HL-60 (cell line): ENCODE results near the gene ANKRD2.
"Not testable (repeated sequence)": the region's sequence is repeated elsewhere in the genome, so short reads cannot be mapped to it uniquely, and the experiment has no call there.

Experiments
- DNase-seq, 2 experiments: peaks; one replicate each; pipeline ENCODE4 v3.0.0-alpha.2; 2010 to 2020; ENCODE audit warnings: low read depth in 1 of 2, low spot score in 1 of 2
- H3K27ac ChIP-seq: fragments of 250-450 bp; sonication (Bioruptor Pico); replicated peaks from 2 replicates; pipeline ENCODE4 v1.5.1; 2020; ENCODE audit warnings: mild to moderate bottlenecking, moderate library complexity
- H3K27me3 ChIP-seq: fragments of 250-450 bp; sonication (Bioruptor Pico); 2 replicates; pipeline ENCODE4 v1.5.1; 2021; ENCODE audit warnings: mild to moderate bottlenecking, moderate library complexity; ENCODE audit not compliant: insufficient read depth, poor library complexity, severe bottlenecking
- H3K4me3 ChIP-seq: replicated peaks from 2 replicates; pipeline ENCODE4 v1.5.1; 2011; ENCODE audit warnings: mild to moderate bottlenecking, control low read depth, low read length; ENCODE audit not compliant: insufficient read depth
- GABPA ChIP-seq: IDR thresholded peaks from 2 replicates; pipeline ENCODE4 v1.6.1; 2012; ENCODE audit warnings: low read depth
- POLR2AphosphoS5 ChIP-seq: IDR thresholded peaks from 2 replicates; pipeline ENCODE4 v1.6.1; 2012; ENCODE audit warnings: low read depth
- SPI1 ChIP-seq: IDR thresholded peaks from 2 replicates; pipeline ENCODE4 v1.6.1; 2012; ENCODE audit warnings: low read depth, mild to moderate bottlenecking, borderline replicate concordance
- TF ChIP-seq, protein P1 (sequence below): IDR thresholded peaks from 2 replicates; pipeline ENCODE4 v1.6.1; 2012; ENCODE audit warnings: low read depth; ENCODE audit not compliant: insufficient replicate concordance
- TF ChIP-seq, protein P2 (sequence below): IDR thresholded peaks from one replicate; pipeline ENCODE4 v1.5.1; 2011; ENCODE audit warnings: low read length, control low read depth, inconsistent platforms; ENCODE audit not compliant: insufficient read depth

The ANKRD2 gene

DNA sequence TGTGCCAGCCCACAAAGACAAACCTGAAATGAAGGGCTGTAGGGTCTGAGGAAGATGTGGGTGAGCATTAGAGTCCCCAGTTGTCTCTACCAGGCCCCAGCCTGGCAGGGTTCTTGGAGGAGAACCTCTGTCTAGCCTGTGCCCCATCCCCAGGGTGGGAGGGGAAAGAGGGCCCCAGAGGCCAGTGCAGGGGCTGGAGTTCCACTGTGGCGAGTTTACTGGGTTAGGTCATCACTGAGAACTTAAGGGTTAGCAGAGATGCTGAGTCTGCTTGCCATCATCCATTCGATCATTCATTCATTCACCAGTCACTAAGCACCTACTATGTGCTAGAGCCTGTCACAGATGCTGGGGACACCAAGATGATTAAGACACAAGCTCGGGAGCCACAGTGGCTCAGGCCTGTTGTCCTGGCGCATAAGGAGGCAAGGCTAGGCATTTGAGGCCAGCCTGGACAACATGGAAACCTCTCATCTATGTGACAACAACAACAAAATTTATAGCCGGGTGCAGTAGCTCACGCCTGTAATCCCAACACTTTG is 2.6 kb downstream of the ANKRD2 start:
- DNase-seq = no peak

DNA sequence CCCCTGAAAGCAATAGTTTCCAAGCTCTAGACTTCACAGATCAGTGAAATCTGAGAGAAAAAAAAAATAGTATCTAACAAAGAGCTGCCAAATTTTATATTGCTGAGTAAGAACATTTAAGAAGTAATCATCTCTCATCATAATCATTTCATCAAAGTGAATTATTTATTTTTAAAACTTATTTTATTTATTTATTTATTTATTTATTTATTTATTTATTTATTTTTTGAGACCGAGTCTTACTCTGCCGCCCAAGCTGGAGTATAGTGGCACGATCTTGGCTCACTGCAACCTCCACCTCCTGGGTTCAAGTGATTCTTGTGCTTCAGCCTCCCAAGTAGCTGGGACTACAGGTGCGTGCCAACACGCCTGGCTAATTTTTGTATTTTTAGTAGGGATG is 3.9 kb downstream of the ANKRD2 start:
- H3K27ac ChIP-seq, DNase-seq, H3K27me3 ChIP-seq, H3K4me3 ChIP-seq: not testable (repeated sequence)

More for the DNA sequence above, 2.6 kb downstream of the ANKRD2 start:
- Histone ChIP-seq H3K4me3 (no peak overlapping the region), H3K27me3 (no peaks in the 10 kb centered on the region), H3K27ac (no peak overlapping the region)
- TF ChIP-seq SPI1 (no peak), POLR2AphosphoS5 (no peak), GABPA (no peak)
- TF ChIP-seq, protein P1, sequence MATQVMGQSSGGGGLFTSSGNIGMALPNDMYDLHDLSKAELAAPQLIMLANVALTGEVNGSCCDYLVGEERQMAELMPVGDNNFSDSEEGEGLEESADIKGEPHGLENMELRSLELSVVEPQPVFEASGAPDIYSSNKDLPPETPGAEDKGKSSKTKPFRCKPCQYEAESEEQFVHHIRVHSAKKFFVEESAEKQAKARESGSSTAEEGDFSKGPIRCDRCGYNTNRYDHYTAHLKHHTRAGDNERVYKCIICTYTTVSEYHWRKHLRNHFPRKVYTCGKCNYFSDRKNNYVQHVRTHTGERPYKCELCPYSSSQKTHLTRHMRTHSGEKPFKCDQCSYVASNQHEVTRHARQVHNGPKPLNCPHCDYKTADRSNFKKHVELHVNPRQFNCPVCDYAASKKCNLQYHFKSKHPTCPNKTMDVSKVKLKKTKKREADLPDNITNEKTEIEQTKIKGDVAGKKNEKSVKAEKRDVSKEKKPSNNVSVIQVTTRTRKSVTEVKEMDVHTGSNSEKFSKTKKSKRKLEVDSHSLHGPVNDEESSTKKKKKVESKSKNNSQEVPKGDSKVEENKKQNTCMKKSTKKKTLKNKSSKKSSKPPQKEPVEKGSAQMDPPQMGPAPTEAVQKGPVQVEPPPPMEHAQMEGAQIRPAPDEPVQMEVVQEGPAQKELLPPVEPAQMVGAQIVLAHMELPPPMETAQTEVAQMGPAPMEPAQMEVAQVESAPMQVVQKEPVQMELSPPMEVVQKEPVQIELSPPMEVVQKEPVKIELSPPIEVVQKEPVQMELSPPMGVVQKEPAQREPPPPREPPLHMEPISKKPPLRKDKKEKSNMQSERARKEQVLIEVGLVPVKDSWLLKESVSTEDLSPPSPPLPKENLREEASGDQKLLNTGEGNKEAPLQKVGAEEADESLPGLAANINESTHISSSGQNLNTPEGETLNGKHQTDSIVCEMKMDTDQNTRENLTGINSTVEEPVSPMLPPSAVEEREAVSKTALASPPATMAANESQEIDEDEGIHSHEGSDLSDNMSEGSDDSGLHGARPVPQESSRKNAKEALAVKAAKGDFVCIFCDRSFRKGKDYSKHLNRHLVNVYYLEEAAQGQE = no peak
- TF ChIP-seq, protein P2, sequence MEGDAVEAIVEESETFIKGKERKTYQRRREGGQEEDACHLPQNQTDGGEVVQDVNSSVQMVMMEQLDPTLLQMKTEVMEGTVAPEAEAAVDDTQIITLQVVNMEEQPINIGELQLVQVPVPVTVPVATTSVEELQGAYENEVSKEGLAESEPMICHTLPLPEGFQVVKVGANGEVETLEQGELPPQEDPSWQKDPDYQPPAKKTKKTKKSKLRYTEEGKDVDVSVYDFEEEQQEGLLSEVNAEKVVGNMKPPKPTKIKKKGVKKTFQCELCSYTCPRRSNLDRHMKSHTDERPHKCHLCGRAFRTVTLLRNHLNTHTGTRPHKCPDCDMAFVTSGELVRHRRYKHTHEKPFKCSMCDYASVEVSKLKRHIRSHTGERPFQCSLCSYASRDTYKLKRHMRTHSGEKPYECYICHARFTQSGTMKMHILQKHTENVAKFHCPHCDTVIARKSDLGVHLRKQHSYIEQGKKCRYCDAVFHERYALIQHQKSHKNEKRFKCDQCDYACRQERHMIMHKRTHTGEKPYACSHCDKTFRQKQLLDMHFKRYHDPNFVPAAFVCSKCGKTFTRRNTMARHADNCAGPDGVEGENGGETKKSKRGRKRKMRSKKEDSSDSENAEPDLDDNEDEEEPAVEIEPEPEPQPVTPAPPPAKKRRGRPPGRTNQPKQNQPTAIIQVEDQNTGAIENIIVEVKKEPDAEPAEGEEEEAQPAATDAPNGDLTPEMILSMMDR = no peak

DNA sequence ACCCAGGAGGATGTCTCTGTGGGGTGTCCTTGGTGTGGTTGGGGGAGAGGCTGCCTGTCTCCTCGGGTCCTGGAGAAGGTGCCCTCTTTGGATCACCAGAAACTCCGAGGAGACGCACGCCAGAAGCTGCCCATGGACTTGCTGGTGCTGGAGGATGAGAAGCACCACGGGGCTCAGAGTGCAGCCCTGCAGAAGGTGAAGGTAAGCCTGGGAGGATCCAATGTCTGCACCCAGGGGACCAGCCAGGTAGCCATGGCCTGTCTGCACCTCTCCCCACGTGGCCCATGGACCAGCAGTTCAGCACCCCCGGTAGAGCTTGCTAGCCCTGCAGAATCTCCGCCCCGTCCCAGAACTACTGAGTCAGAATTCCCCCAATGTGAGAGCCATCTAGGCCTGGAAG is 5.1 kb downstream of the ANKRD2 start:
- Histone ChIP-seq H3K27me3 (no peaks in the 10 kb centered on the region), H3K4me3 (no peak overlapping the region), H3K27ac (no peak overlapping the region)
- DNase-seq = no peak
- TF ChIP-seq, protein P1 = no peak
- TF ChIP-seq, protein P2 = no peak
- TF ChIP-seq GABPA (no peak), SPI1 (no peak), POLR2AphosphoS5 (no peak)

DNA sequence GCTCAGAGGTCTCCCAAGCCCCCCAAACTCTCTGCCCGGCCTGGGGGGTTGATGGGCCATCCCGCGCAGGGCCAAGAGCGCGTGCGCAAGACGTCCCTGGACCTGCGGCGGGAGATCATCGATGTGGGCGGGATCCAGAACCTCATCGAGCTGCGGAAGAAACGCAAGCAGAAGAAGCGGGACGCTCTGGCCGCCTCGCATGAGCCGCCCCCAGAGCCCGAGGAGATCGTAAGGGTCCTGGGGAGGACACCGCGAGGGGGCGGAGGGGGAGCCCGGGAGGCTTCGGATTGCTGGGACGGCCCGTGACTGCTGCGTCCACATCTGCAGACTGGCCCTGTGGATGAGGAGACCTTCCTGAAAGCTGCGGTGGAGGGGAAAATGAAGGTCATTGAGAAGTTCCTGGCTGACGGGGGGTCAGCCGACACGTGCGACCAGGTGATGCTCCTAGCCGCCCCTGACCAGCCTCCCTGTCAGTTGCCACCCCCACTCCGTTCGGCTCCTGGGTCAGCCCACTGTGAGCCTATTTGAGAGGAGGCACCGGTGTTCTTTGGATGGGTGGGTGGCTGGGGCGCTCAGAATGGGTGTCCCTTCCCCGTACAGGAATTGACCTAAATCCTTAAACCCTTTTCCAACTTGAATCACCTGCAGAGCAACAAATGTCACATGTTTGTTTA is 5.7 kb downstream of the ANKRD2 start:
- TF ChIP-seq, protein P2 = no peak
- TF ChIP-seq SPI1 = no peak
- no peaks in the 10 kb centered on the region for H3K27me3 ChIP-seq
- H3K27ac ChIP-seq = no peak overlapping the region
- H3K4me3 ChIP-seq = no peak overlapping the region
- no peak for DNase-seq
